HFF-Myc (cell line): Measurements from ENCODE around the gene QARS1.
A peak's percentile ranks its signal among the peaks of the same experiment; 100 is the strongest.

Experiments
- DNase-seq: peaks from one replicate; pipeline ENCODE4 v3.0.0-alpha.2; 2011; ENCODE audit warnings: low read depth; ENCODE audit errors: extremely low read depth
- H3K4me3 ChIP-seq: replicated peaks from 2 replicates; pipeline ENCODE4 v1.5.1; 2011; ENCODE audit warnings: low read depth, mild to moderate bottlenecking, control low read depth, low read length
- CTCF ChIP-seq: IDR thresholded peaks from 2 replicates; pipeline ENCODE4 v1.5.1; 2012; ENCODE audit warnings: mild to moderate bottlenecking, low read depth, low read length, control low read depth; ENCODE audit errors: missing control alignments

Gene QARS1

GRCh38 chr3:49098429-49098828 lies 6.1 kb downstream of the QARS1 start:
- TF ChIP-seq CTCF = no peak
- no peak for DNase-seq
- no peak overlapping the region for H3K4me3 ChIP-seq

DNA sequence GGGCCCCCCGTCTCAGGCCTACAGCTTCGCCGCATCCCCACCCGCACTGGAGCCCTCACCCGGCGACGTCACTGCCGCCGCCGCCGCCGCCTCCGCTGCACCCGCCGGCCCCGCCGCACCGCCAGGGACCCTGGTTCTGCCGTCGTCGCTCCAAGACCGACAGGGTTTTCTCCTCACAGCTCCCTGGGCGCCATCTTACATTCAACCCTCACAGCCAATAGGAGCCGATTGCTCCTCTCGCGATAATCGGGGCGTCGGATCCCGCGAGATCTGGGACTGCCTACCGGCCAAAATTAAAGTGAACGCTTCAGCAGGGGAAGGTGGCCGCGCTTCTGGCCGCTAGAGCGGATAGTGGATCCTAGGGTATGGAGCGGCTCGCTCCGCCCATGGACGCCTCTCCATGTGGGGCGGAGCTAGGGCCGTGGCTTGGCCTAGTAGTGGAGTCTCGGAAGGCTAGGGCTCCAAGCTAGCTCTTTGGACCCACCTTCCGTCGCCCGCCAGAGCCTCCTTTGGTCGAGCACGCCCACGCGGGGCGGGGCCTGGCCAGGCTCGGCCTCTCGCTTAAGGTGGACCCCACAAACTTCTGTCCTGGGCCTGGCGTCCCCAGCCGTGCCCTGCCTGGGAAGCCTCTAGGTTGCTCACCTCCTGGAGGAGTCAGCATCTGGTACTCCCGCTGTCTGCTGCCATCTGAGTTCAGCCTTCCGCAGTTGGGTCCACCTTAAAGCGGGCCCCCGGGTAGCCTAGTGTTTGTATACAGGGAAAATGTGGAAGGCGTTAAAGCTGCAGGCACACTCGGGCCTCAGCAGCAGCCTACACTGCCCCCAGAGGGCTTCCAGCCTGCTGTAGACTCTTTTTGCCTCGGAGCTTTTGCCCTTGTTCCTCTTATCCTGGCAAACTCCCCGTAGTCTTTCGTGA lies 10.4 kb downstream of the QARS1 start, which contains the start of gene QRICH1:
Gene QRICH1 (minus strand): TSS at position 219 of the 915 bp plus-strand sequence. CDS start 17,054 bp downstream, outside the sequence.
- peak; percentile 63 for TF ChIP-seq CTCF
- peak; percentile 97 for DNase-seq
- H3K4me3 ChIP-seq = peak within 1 kb of the TSS; percentile 84

DNA sequence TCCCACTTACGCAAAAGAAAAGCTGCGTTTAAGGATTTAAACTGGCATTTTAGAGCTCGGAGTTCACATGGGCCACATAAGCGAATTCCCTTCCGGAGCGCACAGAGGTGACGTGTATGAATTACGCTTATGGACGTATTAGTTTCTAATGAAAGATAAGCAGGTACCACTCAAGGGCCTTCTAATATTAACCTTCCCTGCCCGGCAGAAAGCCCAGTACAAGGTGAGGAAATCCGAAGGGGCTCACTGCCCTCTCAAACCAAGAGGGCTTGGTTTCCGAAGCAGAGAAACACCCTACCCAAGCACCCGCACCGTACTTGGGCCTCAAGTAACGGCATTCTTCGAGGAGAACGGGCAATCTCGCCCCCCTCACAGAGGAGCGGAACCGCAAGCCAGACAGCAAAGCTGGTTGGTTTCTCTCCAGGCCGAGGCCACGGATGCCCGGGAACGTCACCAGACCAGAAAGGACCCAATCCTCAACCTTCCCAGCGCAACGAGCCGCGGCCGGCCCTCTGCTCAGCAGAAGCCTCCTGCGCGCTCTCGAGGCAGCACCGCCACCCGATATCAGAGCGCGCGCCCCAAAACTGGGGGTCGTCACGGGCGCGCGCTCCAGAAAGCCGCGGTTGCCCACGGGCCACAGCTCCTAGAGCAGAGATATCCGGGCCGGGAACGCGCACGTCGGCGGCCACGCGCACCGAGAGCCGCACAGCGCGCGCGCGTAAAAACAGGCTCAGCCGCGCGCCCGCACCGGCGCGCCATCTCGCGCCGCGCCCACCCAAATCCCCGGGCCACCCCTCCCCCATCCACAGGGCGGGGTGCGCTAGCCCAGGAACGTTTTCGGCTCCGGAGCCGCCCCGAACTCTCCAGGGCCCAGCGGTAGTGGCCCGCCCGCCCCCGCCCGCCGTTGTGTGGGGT lies 11.4 kb downstream of the QARS1 start:
- H3K4me3 ChIP-seq = peak overlapping the region; percentile 84
- DNase-seq = peak; percentile 44
- no peak for TF ChIP-seq CTCF

DNA sequence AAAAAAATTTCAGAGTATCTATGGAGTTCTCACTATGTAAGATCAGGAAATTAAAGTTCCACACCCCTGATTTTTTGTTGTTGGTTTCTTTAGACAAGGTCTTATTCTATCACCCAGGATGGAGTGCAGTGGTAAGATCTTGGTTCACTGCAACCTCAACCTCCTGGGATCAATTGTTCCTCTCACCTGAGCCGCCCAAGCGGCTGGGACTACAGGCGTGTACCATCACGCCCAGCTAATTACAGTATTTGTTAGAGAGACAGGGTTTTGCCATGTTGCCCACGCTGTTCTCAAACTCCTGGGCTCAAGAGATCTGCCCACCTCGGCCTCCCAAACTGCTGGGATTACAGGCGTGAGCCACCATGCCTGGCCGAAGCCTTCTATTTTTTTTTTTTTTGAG lies 23.1 kb downstream of the QARS1 start:
- no peak for DNase-seq
- TF ChIP-seq CTCF = no peak
- H3K4me3 ChIP-seq = no peak overlapping the region

- no peak for DNase-seq
- no peak overlapping the region for H3K4me3 ChIP-seq
- TF ChIP-seq CTCF = no peak
These were observed 25.3 kb downstream of the QARS1 start for GRCh38 chr3:49079270-49079669.

DNA sequence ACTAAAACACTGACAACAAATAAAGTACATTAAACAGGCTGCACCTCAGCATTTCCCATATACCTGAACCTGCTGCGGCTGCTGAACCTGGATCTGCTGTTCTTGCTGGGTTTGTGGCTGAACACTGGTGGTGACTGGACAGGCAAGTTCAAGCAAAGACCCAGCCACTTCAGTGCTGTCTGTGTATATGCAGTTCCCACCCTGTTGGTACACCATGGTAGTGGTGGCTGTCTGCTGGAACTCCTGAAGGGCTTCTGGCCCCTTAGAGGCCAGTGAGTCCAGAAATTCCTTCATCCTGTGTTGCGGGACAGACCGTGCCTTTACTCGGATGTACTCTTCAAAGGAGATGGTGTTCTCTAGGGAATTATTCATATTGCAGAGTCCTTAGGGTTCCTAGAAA lies 27.9 kb downstream of the QARS1 start:
- no peak overlapping the region for H3K4me3 ChIP-seq
- TF ChIP-seq CTCF = no peak
- no peak for DNase-seq
